Measurements from ENCODE around the gene ATF3.

GRCh38 chr1:212583643-212584042 lies 24.9 kb upstream of the ATF3 start:
- TF ChIP-seq CTCF (IDR thresholded peaks at IDR 0.05), result no peak
- no peak for TF ChIP-seq POLR2A (IDR thresholded peaks at IDR 0.05)
